CD8-positive, alpha-beta memory T cell (primary cell): ENCODE measurements around the gene MAPK11. TPM values are rescaled to one million over a fixed set of nuclear protein-coding genes. Genes with fewer than 3 reads are reported as not detected.

ENCODE experiments used
- CTCF ChIA-PET: fragments of 350-600 bp; sonication (Branson Sonifier 250); formaldehyde crosslinking; loops from one replicate; lab custom pipeline; 2021; ENCODE audit warnings: antibody characterized with exemption; lab: Charles Lee
- POLR2A ChIA-PET: fragments of 350-600 bp; sonication (Branson Sonifier 250); formaldehyde crosslinking; loops from one replicate; lab custom pipeline; 2021; ENCODE audit warnings: antibody characterized with exemption; lab: Charles Lee
- DNase-seq, 5 donors: peaks; one replicate each; pipeline versions ENCODE4 v3.0.0 to v3.0.0-alpha.2; 2020 to 2022; ENCODE audit warnings: mixed read lengths in 1 of 5
- H3K27ac ChIP-seq: one replicate; pipeline ENCODE4 v1.7.0; 2013; ENCODE audit warnings: low read depth, mild to moderate bottlenecking, low read length, moderate library complexity
- H3K27me3 ChIP-seq: 2 replicates; pipeline ENCODE4 v1.7.0; 2013; ENCODE audit warnings: low read length, mild to moderate bottlenecking; ENCODE audit not compliant: insufficient read depth, poor library complexity, severe bottlenecking
- H3K36me3 ChIP-seq: 2 replicates; pipeline ENCODE4 v1.7.0; 2013; ENCODE audit warnings: mild to moderate bottlenecking, low read length, moderate library complexity; ENCODE audit not compliant: insufficient read depth
- H3K4me1 ChIP-seq: 2 replicates; pipeline ENCODE4 v1.7.0; 2013; ENCODE audit warnings: mild to moderate bottlenecking, low read length, moderate library complexity; ENCODE audit not compliant: insufficient read depth
- H3K4me3 ChIP-seq: 2 replicates; pipeline ENCODE4 v1.7.0; 2013; ENCODE audit warnings: mild to moderate bottlenecking, low read length
- H3K9me3 ChIP-seq: 2 replicates; pipeline ENCODE4 v1.7.0; 2013; ENCODE audit warnings: mild to moderate bottlenecking, low read length
- H3K27ac Mint-ChIP-seq, 8 donors: one replicate each; pipeline ENCODE4 v1.8.0; 2020 to 2021; ENCODE audit warnings: mixed read lengths in 8 of 8, mild to moderate bottlenecking in 6 of 8, inconsistent platforms in 3 of 8, moderate library complexity in 3 of 8
- H3K27me3 Mint-ChIP-seq, 2 donors: one replicate each; pipeline ENCODE4 v1.8.0; 2020 to 2021; ENCODE audit warnings: mixed read lengths in 2 of 2, mild to moderate bottlenecking in 1 of 2, moderate library complexity in 1 of 2
- H3K36me3 Mint-ChIP-seq, 3 donors: one replicate each; pipeline ENCODE4 v1.8.0; 2020 to 2021; ENCODE audit warnings: mixed read lengths in 3 of 3, inconsistent platforms in 1 of 3, mild to moderate bottlenecking in 1 of 3
- H3K4me1 Mint-ChIP-seq, 3 donors: one replicate each; pipeline ENCODE4 v1.8.0; 2020 to 2021; ENCODE audit warnings: mixed read lengths in 3 of 3, inconsistent platforms in 1 of 3, mild to moderate bottlenecking in 1 of 3
- H3K4me3 Mint-ChIP-seq, 7 donors: one replicate each; pipeline ENCODE4 v1.8.0; 2020 to 2021; ENCODE audit warnings: mixed read lengths in 7 of 7, mild to moderate bottlenecking in 6 of 7, moderate library complexity in 4 of 7, inconsistent platforms in 2 of 7
- H3K9me3 Mint-ChIP-seq, 5 donors: one replicate each; pipeline ENCODE4 v1.8.0; 2020 to 2022; ENCODE audit warnings: mixed read lengths in 5 of 5, mild to moderate bottlenecking in 3 of 5, moderate library complexity in 2 of 5, inconsistent platforms in 1 of 5
- polyA plus RNA-seq: library from polyadenylated mRNA; unstranded; fragments of 300-500 nt; fragmentation: Illumina TruSeq; gene quantifications from one replicate; pipeline ENCODE4 v1.2.3, GENCODE V29; 2021
- total RNA-seq, 2 experiments: library from RNA; stranded (reverse); gene quantifications; one replicate each; pipeline ENCODE4 v1.2.3, GENCODE V29; 2021

MAPK11 gene
- total and polyA plus RNA-seq, 3 experiments from 2014 or later, result 0.28 to 13.2 (median 12.8) TPM

DNA sequence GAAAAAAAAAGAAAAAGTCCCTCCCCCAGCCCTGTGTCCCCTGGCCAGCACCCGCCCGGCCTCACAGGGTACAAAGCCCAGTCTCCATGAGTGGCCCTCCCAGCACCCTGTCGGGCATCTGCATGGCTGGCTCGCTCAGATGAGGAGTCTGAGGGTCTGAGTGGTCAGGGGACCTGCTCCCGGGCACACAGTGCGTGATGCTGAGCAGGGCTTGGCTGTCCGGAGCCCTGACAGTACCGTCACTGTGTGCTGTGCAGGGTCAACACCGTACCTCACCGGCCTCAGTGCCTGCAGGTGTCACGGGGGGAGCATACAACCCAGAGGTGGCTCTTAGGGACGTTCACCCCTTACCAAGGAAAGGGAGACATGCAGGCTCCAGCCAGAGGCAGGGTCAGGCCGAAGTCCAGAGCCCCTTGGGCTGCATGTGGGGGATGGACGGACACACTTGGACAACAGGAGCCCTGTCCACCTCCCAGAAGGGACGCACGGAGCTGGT, 40.8 kb upstream of the MAPK11 start:
- peaks cover 12 to 29% (median 13%) of the 10 kb centered on the region in 3 donors for H3K4me1 Mint-ChIP-seq
- CTCF ChIA-PET, result no interaction called here
- peaks cover 2% of the 10 kb centered on the region for H3K27me3 ChIP-seq
- no peaks in the 10 kb centered on the region for H3K9me3 ChIP-seq
- POLR2A ChIA-PET, result no interaction called here
- H3K9me3 Mint-ChIP-seq, result no peaks in the 10 kb centered on the region
- H3K4me3 ChIP-seq, result no peak overlapping the region
- H3K27me3 Mint-ChIP-seq, result peaks cover 4% of the 10 kb centered on the region in 2 donors
- no peak for DNase-seq
- no peaks in the 10 kb centered on the region for H3K36me3 ChIP-seq
- H3K27ac Mint-ChIP-seq, result no peak overlapping the region
- H3K4me1 ChIP-seq, result peaks cover 17% of the 10 kb centered on the region
- no peak overlapping the region for H3K4me3 Mint-ChIP-seq
- no peaks in the 10 kb centered on the region for H3K36me3 Mint-ChIP-seq
- H3K27ac ChIP-seq, result no peak overlapping the region

DNA sequence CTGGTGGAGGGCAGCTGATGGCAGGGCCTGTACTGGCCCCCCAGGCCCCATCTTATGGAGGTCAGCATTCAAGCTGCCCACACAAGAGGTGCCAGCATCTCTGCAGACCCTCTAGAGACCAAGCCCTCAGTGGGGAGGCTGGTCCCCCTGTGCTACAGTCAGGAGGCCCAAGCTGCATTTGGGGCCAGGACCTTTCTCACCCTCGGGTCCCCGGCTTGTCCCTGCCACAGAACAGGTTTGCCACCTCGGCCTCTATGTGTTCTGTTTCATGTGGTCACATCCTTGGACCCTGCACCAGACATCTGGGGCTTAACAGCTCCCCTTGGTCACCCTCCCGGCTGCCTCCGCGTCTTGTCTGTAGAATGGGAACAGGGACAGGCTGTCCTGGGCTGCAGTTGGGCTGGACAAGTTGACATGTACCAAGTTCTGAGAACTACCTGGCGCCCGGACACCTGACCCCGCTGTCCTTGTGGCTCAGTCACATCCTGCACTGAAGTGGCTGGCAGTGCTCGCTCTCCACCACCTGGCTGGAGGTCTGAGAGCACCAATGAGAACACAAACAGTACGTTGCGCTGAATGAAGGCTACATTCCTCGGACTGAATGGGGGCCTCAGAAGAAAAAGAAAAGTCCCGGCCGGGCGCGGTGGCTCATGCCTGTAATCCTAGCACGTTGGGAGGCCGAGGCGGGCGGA, 40.0 kb upstream of the MAPK11 start:
- POLR2A ChIA-PET, result no interaction called here
- H3K27ac Mint-ChIP-seq, result no peak overlapping the region
- Histone ChIP-seq H3K27ac (no peak overlapping the region), H3K4me1 (peaks cover 15% of the 10 kb centered on the region), H3K4me3 (no peak overlapping the region), H3K36me3 (no peaks in the 10 kb centered on the region), H3K9me3 (no peaks in the 10 kb centered on the region), H3K27me3 (peaks cover 4% of the 10 kb centered on the region)
- H3K27me3 Mint-ChIP-seq, result peaks cover 7% of the 10 kb centered on the region in 2 donors
- H3K4me3 Mint-ChIP-seq, result peak overlapping the region in 1 of 7 donors; percentile 27
- no peak for DNase-seq
- H3K9me3 Mint-ChIP-seq, result no peaks in the 10 kb centered on the region
- peaks cover 8 to 27% (median 10%) of the 10 kb centered on the region in 3 donors for H3K4me1 Mint-ChIP-seq
- H3K36me3 Mint-ChIP-seq, result no peaks in the 10 kb centered on the region
- CTCF ChIA-PET, result no interaction called here

- Histone ChIP-seq H3K4me1 (peaks cover 9% of the 10 kb centered on the region), H3K27me3 (peaks cover 4% of the 10 kb centered on the region), H3K4me3 (no peak overlapping the region), H3K36me3 (no peaks in the 10 kb centered on the region), H3K9me3 (no peaks in the 10 kb centered on the region), H3K27ac (no peak overlapping the region)
- peak overlapping the region in 1 of 8 donors; percentile 12 for H3K27ac Mint-ChIP-seq
- H3K4me1 Mint-ChIP-seq, result peaks cover 6 to 21% (median 8%) of the 10 kb centered on the region in 3 donors
- DNase-seq, result no peak
- peaks cover 7% of the 10 kb centered on the region in 2 donors for H3K27me3 Mint-ChIP-seq
- H3K36me3 Mint-ChIP-seq, result no peaks in the 10 kb centered on the region
- ChIA-PET POLR2A (no interaction called here), CTCF (no interaction called here)
- no peak overlapping the region for H3K4me3 Mint-ChIP-seq
- H3K9me3 Mint-ChIP-seq, result no peaks in the 10 kb centered on the region
These were observed 39.4 kb upstream of the MAPK11 start for GRCh38 chr22:50309601-50309991.

- Mint-ChIP-seq H3K27ac (peak overlapping the region in 1 of 8 donors; percentile 12), H3K27me3 (peaks cover 9 to 11% of the 10 kb centered on the region in 2 donors), H3K9me3 (no peaks in the 10 kb centered on the region), H3K4me3 (peak overlapping the region in 5 of 7 donors; percentile 36 to 73 (median 63)), H3K36me3 (no peaks in the 10 kb centered on the region), H3K4me1 (peaks cover under 1 to 16% (median 4%) of the 10 kb centered on the region in 3 donors)
- POLR2A ChIA-PET, result no interaction called here
- DNase-seq, result no peak
- Histone ChIP-seq H3K36me3 (no peaks in the 10 kb centered on the region), H3K4me1 (peaks cover 6% of the 10 kb centered on the region), H3K4me3 (no peak overlapping the region), H3K27me3 (peaks cover 4% of the 10 kb centered on the region), H3K27ac (no peak overlapping the region), H3K9me3 (no peaks in the 10 kb centered on the region)
- CTCF ChIA-PET, result interaction anchor here (0.9 kb wide), 1 partner anchor 33 kb away, joined by 3 read pairs; no protein-coding TSS in a partner anchor
These were observed 38.9 kb upstream of the MAPK11 start for GRCh38 chr22:50308986-50309600.

DNA sequence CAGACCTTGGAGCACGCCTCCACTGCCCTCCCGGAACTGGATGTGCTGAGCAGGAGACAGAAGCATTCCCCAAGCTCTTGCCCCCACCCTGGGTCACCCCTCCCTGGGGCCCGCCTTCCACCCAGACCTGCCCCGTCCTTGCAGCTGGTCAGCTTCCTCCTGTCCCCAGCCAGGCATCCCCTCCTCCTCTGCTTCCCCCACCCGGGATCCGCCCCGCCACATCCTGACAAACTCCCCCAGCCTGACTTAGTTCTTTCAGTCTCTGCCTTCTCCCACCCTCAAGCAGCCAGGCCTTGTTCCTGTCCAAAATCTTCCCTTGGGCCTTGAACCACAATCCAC, 38.4 kb upstream of the MAPK11 start:
- Mint-ChIP-seq H3K27ac (no peak overlapping the region), H3K9me3 (no peaks in the 10 kb centered on the region), H3K27me3 (peaks cover 11 to 12% of the 10 kb centered on the region in 2 donors), H3K36me3 (no peaks in the 10 kb centered on the region), H3K4me3 (peak overlapping the region in 4 of 7 donors; percentile 59 to 73 (median 64)), H3K4me1 (peaks cover 0 to 10% (median 2%) of the 10 kb centered on the region in 3 donors)
- no peak overlapping the region for H3K27ac ChIP-seq
- H3K4me3 ChIP-seq, result no peak overlapping the region
- no peak for DNase-seq
- CTCF ChIA-PET, result interaction anchor here (0.9 kb wide), 1 partner anchor 34 kb away, joined by 3 read pairs; no protein-coding TSS in a partner anchor
- no peaks in the 10 kb centered on the region for H3K9me3 ChIP-seq
- H3K27me3 ChIP-seq, result peaks cover 6% of the 10 kb centered on the region
- H3K36me3 ChIP-seq, result no peaks in the 10 kb centered on the region
- peaks cover under 1% of the 10 kb centered on the region for H3K4me1 ChIP-seq
- POLR2A ChIA-PET, result no interaction called here

- ChIA-PET POLR2A (no interaction called here), CTCF (interaction anchor here (1.3 kb wide), 1 partner anchor 14 kb away, joined by 3 read pairs; no protein-coding TSS in a partner anchor)
- H3K9me3 Mint-ChIP-seq, result no peaks in the 10 kb centered on the region
- Histone ChIP-seq H3K27ac (no peak overlapping the region), H3K4me3 (no peak overlapping the region), H3K4me1 (no peaks in the 10 kb centered on the region), H3K27me3 (peaks cover 9% of the 10 kb centered on the region), H3K9me3 (no peaks in the 10 kb centered on the region), H3K36me3 (no peaks in the 10 kb centered on the region)
- H3K4me3 Mint-ChIP-seq, result peak overlapping the region in 2 of 7 donors; percentile 9 to 29
- H3K4me1 Mint-ChIP-seq, result peaks cover 0 to 10% (median 2%) of the 10 kb centered on the region in 3 donors
- H3K27ac Mint-ChIP-seq, result no peak overlapping the region
- H3K27me3 Mint-ChIP-seq, result peaks cover 12% of the 10 kb centered on the region in 2 donors
- H3K36me3 Mint-ChIP-seq, result no peaks in the 10 kb centered on the region
- no peak for DNase-seq
These were observed 37.9 kb upstream of the MAPK11 start for GRCh38 chr22:50307890-50308596.

DNA sequence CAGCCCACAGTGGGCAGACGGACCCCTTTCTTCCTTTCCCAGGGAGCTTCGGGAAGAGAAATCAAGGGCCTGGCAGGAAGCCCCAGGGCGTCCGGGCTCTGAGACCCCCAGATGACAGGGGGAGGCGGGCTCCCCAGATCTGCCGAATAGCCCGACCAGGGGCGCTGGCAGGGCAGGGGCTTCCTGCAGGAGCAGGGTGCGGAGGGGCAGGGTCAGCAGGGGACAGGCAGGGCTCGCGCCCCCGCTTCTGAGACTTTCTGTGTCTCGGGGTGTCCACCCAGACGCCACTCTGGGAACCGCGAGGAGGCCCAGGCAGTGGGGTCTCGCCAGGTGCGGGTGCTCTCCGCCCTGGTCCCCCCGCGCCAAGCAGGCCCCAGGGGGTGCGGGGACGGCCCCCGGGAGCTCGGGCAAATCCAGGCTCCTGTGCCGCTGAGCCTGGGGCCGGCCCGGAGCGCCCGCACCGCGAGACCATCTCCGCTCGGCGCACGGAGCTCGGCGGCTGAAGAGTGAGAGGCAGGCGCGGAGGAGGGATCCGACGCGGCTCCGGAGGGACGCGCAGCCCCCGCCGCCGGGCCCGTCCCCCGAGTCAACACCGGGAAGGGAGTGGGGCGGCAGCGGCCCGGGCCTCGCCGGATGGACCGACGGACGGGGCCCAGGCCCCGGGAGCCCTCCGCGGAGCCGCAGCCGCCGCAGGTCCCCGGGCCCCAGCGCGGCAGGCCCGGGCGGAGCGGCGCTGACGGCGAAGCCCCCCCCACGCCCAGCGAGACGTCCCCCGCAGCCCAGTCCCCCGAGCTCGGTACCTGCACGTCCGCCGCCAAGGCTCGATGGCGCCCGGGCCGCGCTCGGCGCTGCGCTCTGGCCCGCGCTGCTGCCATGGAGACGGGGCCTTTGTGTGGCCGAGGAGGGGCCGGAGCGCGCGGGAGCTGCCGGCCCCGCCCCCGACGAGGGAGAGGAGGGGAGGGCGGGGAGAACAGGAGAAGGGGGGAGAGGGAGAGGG, 36.9 kb upstream of the MAPK11 start, which contains the start of gene PLXNB2:
PLXNB2 (minus strand) TSS at position 894 of the 997 bp plus-strand sequence. CDS start 17,062 bp downstream, outside the sequence.
- peak within 1 kb of the TSS in 3 of 7 donors; percentile 9 to 57 (median 29) for H3K4me3 Mint-ChIP-seq
- Histone ChIP-seq H3K36me3 (no peaks in the 10 kb centered on the region), H3K27ac (peak within 1 kb of the TSS; percentile 57), H3K4me1 (no peaks in the 10 kb centered on the region), H3K27me3 (peaks cover 9% of the 10 kb centered on the region), H3K9me3 (no peaks in the 10 kb centered on the region), H3K4me3 (no peak within 1 kb of the TSS)
- H3K36me3 Mint-ChIP-seq, result no peaks in the 10 kb centered on the region
- ChIA-PET CTCF (interaction anchor here (1.0 to 2.1 kb wide), 4 partner anchors 9 to 34 kb away, joined by 3 to 6 read pairs (median 4); no protein-coding TSS in a partner anchor), POLR2A (interaction anchor here (1.3 to 1.4 kb wide), 2 partner anchors 19 to 46 kb away, joined by 3 to 4 read pairs; partner anchors contain the start of gene MAPK12)
- no peak within 1 kb of the TSS for H3K27ac Mint-ChIP-seq
- peak in 1 of 5 donors; percentile 31 for DNase-seq
- H3K27me3 Mint-ChIP-seq, result peaks cover 14 to 19% of the 10 kb centered on the region in 2 donors
- H3K9me3 Mint-ChIP-seq, result no peaks in the 10 kb centered on the region
- peaks cover 0 to 10% (median 2%) of the 10 kb centered on the region in 3 donors for H3K4me1 Mint-ChIP-seq
